H1 (cell line): ENCODE results near the gene GNAO1. TPM values are rescaled to one million over a fixed set of nuclear protein-coding genes. Genes with fewer than 3 reads are reported as not detected.

Experiments
- CTCF ChIA-PET: fragments of 300-600 bp; sonication (Branson Sonifier 250); formaldehyde crosslinking; loops from one replicate; lab custom pipeline; 2021; ENCODE audit not compliant: partially characterized antibody; lab: Charles Lee
- POLR2A ChIA-PET: fragments of 300-600 bp; sonication (Branson Sonifier 250); formaldehyde crosslinking; loops from one replicate; lab custom pipeline; 2021; ENCODE audit warnings: inconsistent platforms; ENCODE audit not compliant: partially characterized antibody; lab: Charles Lee
- DNase-seq, 2 experiments: peaks; one replicate each; pipeline versions ENCODE4 v3.0.0 to v3.0.0-alpha.2; 2010 to 2022; ENCODE audit warnings: low spot score in 2 of 2, low read depth in 1 of 2, mixed read lengths in 1 of 2
- FAIRE-seq: peaks from 2 replicates; lab custom pipeline; 2011; peaks lifted over from hg19 to GRCh38; lab: Jason Lieb, UNC
- H2AFZ ChIP-seq: 2 replicates; pipeline ENCODE4 v1.8.1; 2012; ENCODE audit warnings: low read length, inconsistent platforms
- H2AK5ac ChIP-seq: 2 replicates; pipeline ENCODE4 v1.6.1; 2013; ENCODE audit warnings: low read depth, low read length
- H2BK120ac ChIP-seq: replicated peaks from 2 replicates; pipeline ENCODE3; 2013; ENCODE audit warnings: low read depth, low read length, inconsistent platforms
- H2BK12ac ChIP-seq: 2 replicates; pipeline ENCODE4 v1.6.1; 2013; ENCODE audit warnings: low read depth, low read length
- H2BK15ac ChIP-seq: 2 replicates; pipeline ENCODE4 v1.6.1; 2013; ENCODE audit warnings: low read length
- H2BK20ac ChIP-seq: 2 replicates; pipeline ENCODE4 v1.6.1; 2013; ENCODE audit warnings: low read length
- H2BK5ac ChIP-seq: 2 replicates; pipeline ENCODE4 v1.6.1; 2013; ENCODE audit warnings: low read depth, low read length
- H3K14ac ChIP-seq: 2 replicates; pipeline ENCODE4 v1.6.1; 2013; ENCODE audit warnings: inconsistent platforms; ENCODE audit not compliant: insufficient read length
- H3K18ac ChIP-seq: 2 replicates; pipeline ENCODE4 v1.6.1; 2013; ENCODE audit warnings: low read length; ENCODE audit errors: extremely low read depth
- H3K23ac ChIP-seq: 2 replicates; pipeline ENCODE4 v1.6.1; 2013; ENCODE audit warnings: inconsistent platforms; ENCODE audit not compliant: insufficient read length
- H3K23me2 ChIP-seq: 2 replicates; pipeline ENCODE4 v1.6.1; 2013; ENCODE audit warnings: low read depth, low read length
- H3K27ac ChIP-seq: 2 replicates; pipeline ENCODE4 v1.6.1; 2011; ENCODE audit warnings: low read depth, low read length, inconsistent platforms
- H3K27me3 ChIP-seq, 4 experiments: replicated peaks in 1 of 4; 1 replicate in 1 of 4; 2 replicates in 3 of 4; pipeline versions ENCODE4 v1.6.1 to v1.8.1; 2011 to 2013; ENCODE audit warnings: low read length in 3 of 4, mild to moderate bottlenecking in 3 of 4, inconsistent platforms in 2 of 4, mixed read lengths in 2 of 4, moderate library complexity in 1 of 4; ENCODE audit not compliant: control insufficient read depth in 3 of 4, insufficient read depth in 3 of 4; ENCODE audit errors: extremely low read depth in 1 of 4
- H3K36me3 ChIP-seq, 4 experiments: 2 replicates each; pipeline versions ENCODE4 v1.6.1 to v1.8.1; 2011 to 2013; ENCODE audit warnings: mild to moderate bottlenecking in 4 of 4, low read length in 3 of 4, moderate library complexity in 2 of 4, control low read depth in 1 of 4, inconsistent platforms in 1 of 4; ENCODE audit not compliant: insufficient read depth in 4 of 4, control insufficient read depth in 2 of 4
- H3K4ac ChIP-seq: replicated peaks from 2 replicates; pipeline ENCODE3; 2013; ENCODE audit warnings: low read length, low read depth, mixed read lengths, inconsistent platforms; ENCODE audit not compliant: insufficient read length
- H3K4me1 ChIP-seq, 4 experiments: replicated peaks in 1 of 4; 1 replicate in 1 of 4; 2 replicates in 3 of 4; pipeline versions ENCODE4 v1.6.1 to v1.8.1; 2011 to 2013; ENCODE audit warnings: low read length in 3 of 4, inconsistent platforms in 2 of 4, mixed read lengths in 1 of 4; ENCODE audit not compliant: insufficient read depth in 4 of 4, control insufficient read depth in 3 of 4
- H3K4me2 ChIP-seq, 2 experiments: 2 replicates each; pipeline versions ENCODE4 v1.6.1 to v1.8.1; 2011 to 2013; ENCODE audit warnings: low read depth in 2 of 2, low read length in 2 of 2, control low read depth in 1 of 2, inconsistent platforms in 1 of 2, mild to moderate bottlenecking in 1 of 2; ENCODE audit not compliant: insufficient read depth in 1 of 2
- H3K4me3 ChIP-seq, 4 experiments: fragments of 200-600, 300-600 bp in 1 of 4; sonication (generic), shearing (Covaris generic), sonication (Bioruptor Twin) in 1 of 4; 2 replicates each; pipeline versions ENCODE4 v1.5.1 to v1.8.1; 2011 to 2016; ENCODE audit warnings: low read length in 4 of 4, low read depth in 3 of 4, control low read depth in 2 of 4, inconsistent platforms in 2 of 4, mild to moderate bottlenecking in 2 of 4, mixed read lengths in 1 of 4, moderate library complexity in 1 of 4; ENCODE audit not compliant: insufficient read depth in 2 of 4; ENCODE audit errors: extremely low read depth in 1 of 4
- H3K56ac ChIP-seq: replicated peaks from 2 replicates; pipeline ENCODE3; 2013; ENCODE audit warnings: low read depth, mild to moderate bottlenecking, mixed read lengths, low read length, inconsistent platforms; ENCODE audit not compliant: insufficient read length
- H3K79me1 ChIP-seq: 2 replicates; pipeline ENCODE4 v1.6.1; 2013; ENCODE audit warnings: low read depth, low read length, control low read depth
- H3K79me2 ChIP-seq, 2 experiments: 2 replicates each; pipeline versions ENCODE4 v1.6.1 to v1.8.1; 2012 to 2013; ENCODE audit warnings: low read length in 2 of 2, mild to moderate bottlenecking in 2 of 2, inconsistent platforms in 1 of 2; ENCODE audit not compliant: insufficient read depth in 2 of 2, control insufficient read depth in 1 of 2
- H3K9ac ChIP-seq, 4 experiments: replicated peaks in 1 of 4; 1 replicate in 1 of 4; 2 replicates in 3 of 4; pipeline versions ENCODE4 v1.6.1 to v1.8.1; 2011 to 2013; ENCODE audit warnings: low read depth in 3 of 4, low read length in 3 of 4, control low read depth in 2 of 4, mild to moderate bottlenecking in 2 of 4, moderate library complexity in 2 of 4, inconsistent platforms in 1 of 4; ENCODE audit errors: extremely low read depth in 1 of 4
- H3K9me3 ChIP-seq, 2 experiments: 2 replicates each; pipeline versions ENCODE4 v1.6.1 to v1.8.1; 2012 to 2013; ENCODE audit warnings: mild to moderate bottlenecking in 2 of 2, moderate library complexity in 2 of 2, control low read depth in 1 of 2, inconsistent platforms in 1 of 2, low read depth in 1 of 2, low read length in 1 of 2, mixed read lengths in 1 of 2; ENCODE audit not compliant: insufficient read depth in 2 of 2
- H4K20me1 ChIP-seq, 2 experiments: replicated peaks in 1 of 2; 2 replicates each; pipeline versions ENCODE3 to v1.8.1; 2011 to 2013; ENCODE audit warnings: inconsistent platforms in 2 of 2, low read length in 2 of 2, mild to moderate bottlenecking in 1 of 2; ENCODE audit not compliant: insufficient read depth in 2 of 2, control insufficient read depth in 1 of 2
- H4K5ac ChIP-seq: 2 replicates; pipeline ENCODE4 v1.6.1; 2013; ENCODE audit warnings: low read length, low read depth, mixed read lengths, inconsistent platforms; ENCODE audit not compliant: insufficient read length
- H4K8ac ChIP-seq: 2 replicates; pipeline ENCODE4 v1.8.0; 2013; ENCODE audit warnings: mild to moderate bottlenecking, moderate library complexity, low read length, inconsistent platforms; ENCODE audit not compliant: insufficient read depth; ENCODE audit errors: extremely low read depth
- H4K91ac ChIP-seq: replicated peaks from 2 replicates; pipeline ENCODE3; 2013; ENCODE audit warnings: low read length, mixed read lengths, inconsistent platforms; ENCODE audit not compliant: insufficient read length
- EP300 ChIP-seq, 2 experiments: IDR thresholded peaks; 1 replicate in 1 of 2; 2 replicates in 1 of 2; pipeline ENCODE4 v1.6.1; 2011 to 2012; ENCODE audit warnings: low read depth in 2 of 2, low read length in 2 of 2, mild to moderate bottlenecking in 2 of 2, borderline replicate concordance in 1 of 2, inconsistent platforms in 1 of 2, moderate library complexity in 1 of 2
- GTF2F1 ChIP-seq: IDR thresholded peaks from 2 replicates; pipeline ENCODE4 v1.6.1; 2012; ENCODE audit warnings: low read depth, low read length, improper control_type of control experiment, borderline replicate concordance
- PHF8 ChIP-seq: fragments of 200-600 bp; sonication (generic); conservative IDR thresholded peaks from 2 replicates; pipeline ENCODE4 v1.7.1; 2012; ENCODE audit warnings: low read depth, mild to moderate bottlenecking, inconsistent platforms, low read length, moderate library complexity
- WGBS, 2 experiments: shearing (Covaris generic) in 1 of 2; methylation state at CpG; one replicate each; pipeline versions ENCODE4 v1.1.6 to v1.1.7; 2013 to 2015; ENCODE audit warnings: low lambda C conversion rate in 2 of 2, mixed read lengths in 2 of 2, inconsistent platforms in 1 of 2, low coverage in 1 of 2, missing lambda C conversion rate in 1 of 2; ENCODE audit not compliant: insufficient replicate concordance in 2 of 2, insufficient coverage in 1 of 2, insufficient read length in 1 of 2; ENCODE audit errors: extremely low coverage in 1 of 2, missing lambda C conversion rate in 1 of 2; 5-methylcytosine and 5-hydroxymethylcytosine counted together
- polyA plus RNA-seq, 7 experiments: library from polyadenylated mRNA; depleted of rRNA in 3 of 7; stranded (reverse) in 5 of 7; unstranded in 2 of 7; fragments of >200 nt in 5 of 7; fragments of 200-250 nt in 2 of 7; gene quantifications; 1 replicate in 5 of 7; 2 replicates in 1 of 7; 4 replicates in 1 of 7; pipeline versions ENCODE4 v1.2.1 to v1.2.3, GENCODE V29; 2011 to 2013; ENCODE audit warnings: missing spikeins in 2 of 7, mixed read lengths in 2 of 7
- total RNA-seq: library from RNA; stranded (reverse); fragmentation: NEBNext Ultra II Directional; extraction: Animal tissue kit (Norgen Biotek cat#: 25700); gene quantifications from 2 replicates; pipeline ENCODE4 v1.2.1, GENCODE V29; 2021

GNAO1 gene
- total and polyA plus RNA-seq, 2 of the 8 experiments (the other 6 are each of a cell fraction or from before 2014, with no cell fraction given) = 6.7 to 34.4 TPM

DNA sequence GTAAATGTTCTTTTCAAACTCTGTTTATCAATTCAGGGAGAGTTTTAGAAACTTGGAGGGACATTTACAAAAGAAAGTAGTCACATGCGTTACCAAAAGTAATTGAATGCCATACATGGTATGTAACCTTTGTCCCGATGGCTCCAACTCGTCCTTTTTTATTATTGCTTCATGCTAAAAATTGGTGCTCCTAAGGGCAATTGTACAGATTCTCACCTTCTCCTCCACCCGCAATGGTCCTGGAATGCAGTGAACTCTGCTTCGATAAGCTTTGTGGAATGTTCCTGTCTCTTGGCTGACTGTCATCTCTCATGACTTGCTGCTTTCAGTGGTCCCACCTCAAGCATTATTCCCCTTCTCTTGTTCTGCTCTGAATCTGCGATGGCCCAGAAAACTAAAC lies 20.9 kb downstream of the GNAO1 start:
- Histone ChIP-seq H3K27ac (no peak overlapping the region), H3K79me1 (0 out of 2 replicates have a peak, but pooled peaks cover 5% of the 10 kb centered on the region), H4K20me1 (peaks cover 0 to 3% of the 10 kb centered on the region in 2 experiments), H3K9ac (no peak overlapping the region), H2BK15ac (no peak overlapping the region), H3K23me2 (no peaks in the 10 kb centered on the region), H3K18ac (no peak overlapping the region), H2BK12ac (no peak overlapping the region), H3K79me2 (peaks cover 0 to 31% of the 10 kb centered on the region in 2 experiments; a peak in 2 of 4 replicates), H2BK5ac (no peak overlapping the region), H3K4ac (no peak overlapping the region), H4K5ac (no peak overlapping the region), H3K56ac (no peak overlapping the region), H3K4me1 (peaks cover 5 to 16% (median 8%) of the 10 kb centered on the region in 4 experiments), H3K27me3 (no peaks in the 10 kb centered on the region), H4K91ac (no peak overlapping the region), H2BK20ac (no peak overlapping the region), H3K14ac (no peak overlapping the region), H3K4me3 (no peak overlapping the region; a peak in 1 of 8 replicates), H2BK120ac (no peak overlapping the region), H4K8ac (no peak overlapping the region), H2AK5ac (no peak overlapping the region), H3K23ac (no peak overlapping the region), H3K4me2 (peak overlapping the region in 1 of 2 experiments; percentile 22; a peak in 1 of 4 replicates), H3K36me3 (no peaks in the 10 kb centered on the region), H2AFZ (no peak overlapping the region), H3K9me3 (no peaks in the 10 kb centered on the region)
- whole genome bisulfite sequencing, 2 experiments = 81% methylated on average over 6 of the region's 6 CpGs; no CpG with 5 or more reads in 1 of the 2 experiments
- no peak for DNase-seq
- no peak for TF ChIP-seq GTF2F1
- no peak for TF ChIP-seq PHF8
- no peak for TF ChIP-seq EP300 (IDR thresholded peaks at IDR 0.05; ENCODE audit: borderline replicate concordance in 1 of 2, low read depth in 2 of 2, low read length in 2 of 2)
- peak; percentile 65 for FAIRE-seq
- ChIA-PET CTCF (interaction anchor here (1.2 kb wide), 1 partner anchor 12 kb away, joined by 5 read pairs; no protein-coding TSS in a partner anchor), POLR2A (interaction anchor here (1.3 kb wide), 1 partner anchor 34 kb away, joined by 4 read pairs; no protein-coding TSS in a partner anchor)
